SK-N-SH (cell line): ENCODE measurements around the gene ZC3H12C. TPM values are rescaled to one million over a fixed set of nuclear protein-coding genes. Genes with fewer than 3 reads are reported as not detected.

ENCODE experiments used
- CTCF ChIA-PET: fragments of 300-600, 350-600 bp; formaldehyde crosslinking; extraction: SDS; loops from one replicate; lab custom pipeline; 2021; lab: Yijun Ruan, JAX
- POLR2A ChIA-PET: fragments of 350-600 bp; sonication (Branson Sonifier 250); formaldehyde crosslinking; extraction: SDS; loops from one replicate; lab custom pipeline; 2020; ENCODE audit warnings: antibody characterized with exemption, inconsistent platforms; lab: Yijun Ruan, JAX
- DNase-seq: peaks from one replicate; pipeline ENCODE4 v3.0.0; 2012
- H2AFZ ChIP-seq: fragments of 200-600 bp; sonication (generic); 2 replicates; pipeline ENCODE4 v1.8.1; 2016; ENCODE audit warnings: antibody characterized with exemption, mild to moderate bottlenecking, low read depth
- H3F3A ChIP-seq: fragments of 200-600 bp; sonication (generic); replicated peaks from 2 replicates; pipeline ENCODE3; 2016; ENCODE audit warnings: antibody characterized with exemption, mild to moderate bottlenecking; ENCODE audit not compliant: insufficient read depth
- H3K27ac ChIP-seq, 2 experiments: fragments of 200-500 bp in 1 of 2; fragments of 200-600 bp in 1 of 2; sonication (Bioruptor generic) in 1 of 2; sonication (generic), shearing (Covaris generic) in 1 of 2; 2 replicates each; pipeline versions ENCODE4 v1.5.1 to v1.6.1; 2014 to 2016; ENCODE audit warnings: low read depth in 2 of 2, inconsistent platforms in 1 of 2, low read length in 1 of 2, mild to moderate bottlenecking in 1 of 2, mixed read lengths in 1 of 2
- H3K27me3 ChIP-seq: fragments of 200-600 bp; sonication (generic), shearing (Covaris generic); 2 replicates; pipeline ENCODE4 v1.6.1; 2016; ENCODE audit warnings: mixed run types; ENCODE audit not compliant: insufficient read depth
- H3K36me3 ChIP-seq, 2 experiments: fragments of 200-500 bp in 1 of 2; fragments of 200-600 bp in 1 of 2; sonication (Bioruptor generic) in 1 of 2; sonication (generic) in 1 of 2; replicated peaks in 1 of 2; 2 replicates each; pipeline versions ENCODE3 to v1.5.1; 2014 to 2016; ENCODE audit warnings: low read length in 1 of 2, mild to moderate bottlenecking in 1 of 2; ENCODE audit not compliant: insufficient read depth in 2 of 2, control insufficient read depth in 1 of 2
- H3K4me1 ChIP-seq, 2 experiments: fragments of 200-500 bp in 1 of 2; fragments of 200-600 bp in 1 of 2; sonication (Bioruptor generic) in 1 of 2; sonication (generic), shearing (Covaris generic) in 1 of 2; 2 replicates each; pipeline versions ENCODE4 v1.5.1 to v1.6.1; 2014 to 2016; ENCODE audit warnings: low read depth in 1 of 2, low read length in 1 of 2, mixed run types in 1 of 2; ENCODE audit not compliant: insufficient read depth in 2 of 2, control insufficient read depth in 1 of 2
- H3K4me2 ChIP-seq: fragments of 200-600 bp; sonication (generic), shearing (Covaris generic); 2 replicates; pipeline ENCODE4 v1.6.1; 2017; ENCODE audit warnings: mixed run types
- H3K4me3 ChIP-seq, 2 experiments: fragments of 200-500 bp in 1 of 2; fragments of 200-600 bp in 1 of 2; sonication (Bioruptor generic) in 1 of 2; sonication (generic), shearing (Covaris generic) in 1 of 2; 2 replicates each; pipeline versions ENCODE4 v1.5.1 to v1.8.1; 2014 to 2016; ENCODE audit warnings: low read depth in 2 of 2, inconsistent platforms in 1 of 2, low read length in 1 of 2, mild to moderate bottlenecking in 1 of 2, mixed read lengths in 1 of 2, moderate library complexity in 1 of 2
- H3K79me2 ChIP-seq: fragments of 200-600 bp; sonication (generic); 2 replicates; pipeline ENCODE4 v1.8.1; 2017; ENCODE audit warnings: mild to moderate bottlenecking; ENCODE audit not compliant: insufficient read depth
- H3K9ac ChIP-seq: fragments of 200-600 bp; sonication (generic); 2 replicates; pipeline ENCODE4 v1.6.1; 2017; ENCODE audit warnings: mixed run types
- H3K9me2 ChIP-seq: fragments of 200-600 bp; sonication (generic); 2 replicates; pipeline ENCODE4 v1.6.1; 2017; ENCODE audit warnings: mixed run types
- H3K9me3 ChIP-seq: fragments of 200-600 bp; sonication (generic); 2 replicates; pipeline ENCODE4 v1.6.1; 2017; ENCODE audit warnings: mixed run types, mild to moderate bottlenecking, moderate library complexity
- H4K20me1 ChIP-seq: fragments of 200-600 bp; sonication (generic); 2 replicates; pipeline ENCODE4 v1.6.1; 2017; ENCODE audit warnings: mild to moderate bottlenecking, mixed run types; ENCODE audit not compliant: insufficient read depth
- ELF1 ChIP-seq: IDR thresholded peaks from 2 replicates; pipeline ENCODE4 v1.4.0; 2012
- EZH2phosphoT487 ChIP-seq: fragments of 200-600 bp; sonication (generic); IDR thresholded peaks from 2 replicates; pipeline ENCODE4 v1.6.1; 2017; ENCODE audit warnings: low read depth, mixed run types, mild to moderate bottlenecking, antibody characterized with exemption, moderate library complexity, borderline replicate concordance
- FOSL2 ChIP-seq: IDR thresholded peaks from 2 replicates; pipeline ENCODE4 v1.4.0; 2012; ENCODE audit warnings: low read depth, mild to moderate bottlenecking, moderate library complexity, borderline replicate concordance
- FOXM1 ChIP-seq: IDR thresholded peaks from 2 replicates; pipeline ENCODE4 v1.4.0; 2012; ENCODE audit warnings: low read depth, mild to moderate bottlenecking
- IRF3 ChIP-seq: fragments of 150-350 bp; IDR thresholded peaks from 2 replicates; pipeline ENCODE4 v1.6.1; 2016; ENCODE audit warnings: mild to moderate bottlenecking, low read depth, low read length
- JUND ChIP-seq: IDR thresholded peaks from 2 replicates; pipeline ENCODE4 v1.4.0; 2012
- MAX ChIP-seq: IDR thresholded peaks from 2 replicates; pipeline ENCODE4 v1.4.0; 2012; ENCODE audit warnings: low read depth
- MXI1 ChIP-seq: IDR thresholded peaks from 2 replicates; pipeline ENCODE4 v1.6.1; 2012; ENCODE audit warnings: mild to moderate bottlenecking, low read depth, low read length, improper control_type of control experiment
- RAD21 ChIP-seq: IDR thresholded peaks from 2 replicates; pipeline ENCODE4 v1.6.1; 2012; ENCODE audit warnings: mild to moderate bottlenecking, low read length
- REST ChIP-seq: IDR thresholded peaks from 2 replicates; pipeline ENCODE4 v1.6.1; 2012; ENCODE audit warnings: mild to moderate bottlenecking, low read depth, low read length, moderate library complexity
- RFX5 ChIP-seq: IDR thresholded peaks from 2 replicates; pipeline ENCODE4 v1.6.1; 2012; ENCODE audit warnings: mild to moderate bottlenecking, improper control_type of control experiment, low read length
- RXRA ChIP-seq: IDR thresholded peaks from 2 replicates; pipeline ENCODE4 v1.4.0; 2012; ENCODE audit warnings: low read depth, mild to moderate bottlenecking, borderline replicate concordance
- SMC3 ChIP-seq: IDR thresholded peaks from 2 replicates; pipeline ENCODE4 v1.6.1; 2012; ENCODE audit warnings: low read depth, low read length, improper control_type of control experiment
- TCF12 ChIP-seq: IDR thresholded peaks from 2 replicates; pipeline ENCODE4 v1.4.0; 2012
- TEAD4 ChIP-seq: IDR thresholded peaks from 2 replicates; pipeline ENCODE4 v1.4.0; 2012; ENCODE audit warnings: mild to moderate bottlenecking, borderline replicate concordance; ENCODE audit not compliant: insufficient read depth
- WGBS: methylation state at CpG from one replicate; pipeline ENCODE4 v1.1.6; 2017; ENCODE audit warnings: low lambda C conversion rate; 5-methylcytosine and 5-hydroxymethylcytosine counted together
- polyA plus RNA-seq, 3 experiments: library from polyadenylated mRNA; depleted of rRNA; stranded (reverse); fragments of >200 nt; gene quantifications; 2 replicates each; pipeline ENCODE4 v1.2.3, GENCODE V29; 2012
- TF ChIP-seq, protein P1 (sequence below): IDR thresholded peaks from 2 replicates; pipeline ENCODE4; 2012
- TF ChIP-seq, protein P2 (sequence below): fragments of 200-600 bp; sonication (generic); IDR thresholded peaks from 2 replicates; pipeline ENCODE4 v1.6.1; 2017; ENCODE audit warnings: antibody characterized with exemption, mild to moderate bottlenecking, moderate library complexity

The ZC3H12C gene
- polyA plus RNA-seq, 1 of the 3 experiments (the other 2 are of a cell fraction), result 2.8 TPM

GRCh38 chr11:110085255-110085838 lies 7.8 kb upstream of the ZC3H12C start:
- Histone ChIP-seq H3F3A (no peaks in the 10 kb centered on the region), H3K9ac (no peak overlapping the region), H3K27me3 (no peaks in the 10 kb centered on the region), H3K9me2 (no peaks in the 10 kb centered on the region), H4K20me1 (no peaks in the 10 kb centered on the region), H3K4me3 (no peak overlapping the region), H2AFZ (no peak overlapping the region), H3K36me3 (no peaks in the 10 kb centered on the region), H3K9me3 (no peaks in the 10 kb centered on the region), H3K4me2 (no peak overlapping the region), H3K79me2 (no peaks in the 10 kb centered on the region), H3K4me1 (no peaks in the 10 kb centered on the region), H3K27ac (no peak overlapping the region)
- 80% methylated on average over 2 of the region's 2 CpGs for WGBS
- POLR2A ChIA-PET, result no interaction called here
- no peak for TF ChIP-seq ELF1
- no peak for TF ChIP-seq TEAD4
- no peak for TF ChIP-seq RAD21
- no peak for TF ChIP-seq FOSL2
- TF ChIP-seq, protein P1, sequence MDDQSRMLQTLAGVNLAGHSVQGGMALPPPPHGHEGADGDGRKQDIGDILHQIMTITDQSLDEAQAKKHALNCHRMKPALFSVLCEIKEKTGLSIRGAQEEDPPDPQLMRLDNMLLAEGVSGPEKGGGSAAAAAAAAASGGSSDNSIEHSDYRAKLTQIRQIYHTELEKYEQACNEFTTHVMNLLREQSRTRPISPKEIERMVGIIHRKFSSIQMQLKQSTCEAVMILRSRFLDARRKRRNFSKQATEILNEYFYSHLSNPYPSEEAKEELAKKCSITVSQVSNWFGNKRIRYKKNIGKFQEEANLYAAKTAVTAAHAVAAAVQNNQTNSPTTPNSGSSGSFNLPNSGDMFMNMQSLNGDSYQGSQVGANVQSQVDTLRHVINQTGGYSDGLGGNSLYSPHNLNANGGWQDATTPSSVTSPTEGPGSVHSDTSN, result no peak
- no peak for TF ChIP-seq IRF3
- TF ChIP-seq, protein P2, sequence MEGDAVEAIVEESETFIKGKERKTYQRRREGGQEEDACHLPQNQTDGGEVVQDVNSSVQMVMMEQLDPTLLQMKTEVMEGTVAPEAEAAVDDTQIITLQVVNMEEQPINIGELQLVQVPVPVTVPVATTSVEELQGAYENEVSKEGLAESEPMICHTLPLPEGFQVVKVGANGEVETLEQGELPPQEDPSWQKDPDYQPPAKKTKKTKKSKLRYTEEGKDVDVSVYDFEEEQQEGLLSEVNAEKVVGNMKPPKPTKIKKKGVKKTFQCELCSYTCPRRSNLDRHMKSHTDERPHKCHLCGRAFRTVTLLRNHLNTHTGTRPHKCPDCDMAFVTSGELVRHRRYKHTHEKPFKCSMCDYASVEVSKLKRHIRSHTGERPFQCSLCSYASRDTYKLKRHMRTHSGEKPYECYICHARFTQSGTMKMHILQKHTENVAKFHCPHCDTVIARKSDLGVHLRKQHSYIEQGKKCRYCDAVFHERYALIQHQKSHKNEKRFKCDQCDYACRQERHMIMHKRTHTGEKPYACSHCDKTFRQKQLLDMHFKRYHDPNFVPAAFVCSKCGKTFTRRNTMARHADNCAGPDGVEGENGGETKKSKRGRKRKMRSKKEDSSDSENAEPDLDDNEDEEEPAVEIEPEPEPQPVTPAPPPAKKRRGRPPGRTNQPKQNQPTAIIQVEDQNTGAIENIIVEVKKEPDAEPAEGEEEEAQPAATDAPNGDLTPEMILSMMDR, result no peak
- TF ChIP-seq JUND, result no peak
- no peak for TF ChIP-seq FOXM1
- TF ChIP-seq RXRA, result no peak
- no peak for TF ChIP-seq SMC3
- TF ChIP-seq EZH2phosphoT487, result no peak
- TF ChIP-seq MXI1, result no peak
- CTCF ChIA-PET, result interaction anchor here (0.6 kb wide), 1 partner anchor 86 kb away, joined by 3 read pairs; no protein-coding TSS in a partner anchor
- DNase-seq, result no peak

GRCh38 chr11:110086892-110087309 lies 6.3 kb upstream of the ZC3H12C start:
- ChIA-PET CTCF (interaction anchor here (0.9 to 1.1 kb wide), 2 partner anchors 8 to 114 kb away, joined by 3 read pairs; no protein-coding TSS in a partner anchor), POLR2A (no interaction called here)
- no peak overlapping the region for H3K27ac ChIP-seq
- no peaks in the 10 kb centered on the region for H4K20me1 ChIP-seq
- no peaks in the 10 kb centered on the region for H3K79me2 ChIP-seq
- H3K4me1 ChIP-seq, result peaks cover under 1 to 2% of the 10 kb centered on the region in 2 experiments; a peak in 2 of 4 replicates
- H3K36me3 ChIP-seq, result no peaks in the 10 kb centered on the region
- no peak overlapping the region for H3K9ac ChIP-seq
- H2AFZ ChIP-seq, result no peak overlapping the region
- H3F3A ChIP-seq, result no peaks in the 10 kb centered on the region
- H3K4me3 ChIP-seq, result no peak overlapping the region
- no peak overlapping the region for H3K4me2 ChIP-seq
- H3K9me2 ChIP-seq, result no peaks in the 10 kb centered on the region
- H3K9me3 ChIP-seq, result no peaks in the 10 kb centered on the region
- no peaks in the 10 kb centered on the region for H3K27me3 ChIP-seq
- 34% methylated on average over 3 of the region's 3 CpGs for WGBS
- DNase-seq, result no peak
- TF ChIP-seq TCF12, result no peak
- TF ChIP-seq TEAD4, result no peak
- TF ChIP-seq MAX, result no peak
- no peak for TF ChIP-seq FOXM1
- no peak for TF ChIP-seq EZH2phosphoT487
- TF ChIP-seq FOSL2, result no peak
- no peak for TF ChIP-seq RFX5
- no peak for TF ChIP-seq REST
- TF ChIP-seq, protein P1, result no peak
- no peak for TF ChIP-seq JUND
